Right lobe of liver (tissue), 4 donors: ENCODE data around the gene NANS.

Experiments used
- CTCF ChIP-seq, 4 donors: fragments of 200-600 bp in 3 of 4; fragments of 450-650 bp in 1 of 4; IDR thresholded peaks; one replicate each; pipeline versions ENCODE4 v1.5.1 to v1.8.0; 2016 to 2022; ENCODE audit warnings: antibody characterized with exemption in 4 of 4, mild to moderate bottlenecking in 2 of 4
- POLR2A ChIP-seq: fragments of 450-650 bp; IDR thresholded peaks from one replicate; pipeline ENCODE4 v1.6.1; 2017; ENCODE audit warnings: antibody characterized with exemption, mild to moderate bottlenecking
- donor health status: DM: no; HTN: no; CAD: no.
- donor health status: DM: no; HTN: no; CAD: no.
- donor health status: DM: no; HTN: yes; CAD: no.

- TF ChIP-seq CTCF (IDR thresholded peaks at IDR 0.05) (no peak), POLR2A (no peak)
Observed at GRCh38 chr9:98080326-98080725, 23.8 kb downstream of the NANS start.
